ENCODE data around the gene KCNMA1. TPM values are rescaled to one million over a fixed set of nuclear protein-coding genes. Genes with fewer than 3 reads are reported as not detected.

The KCNMA1 gene
- total RNA-seq, 1 experiment from 2014 or later = 143 TPM

- Histone ChIP-seq H3K4me2 (ENCODE audit: low read length) (peak overlapping the region; percentile 28), H3F3A (ENCODE audit: low read length, unreplicated experiment) (no peaks in the 10 kb centered on the region), H3K4me1 (ENCODE audit: insufficient read depth, low read length) (peaks cover 46% of the 10 kb centered on the region), H3K27ac (ENCODE audit: low read length) (peak overlapping the region; percentile 73), H3K9me3 (ENCODE audit: low read length) (no peaks in the 10 kb centered on the region), H3K9me2 (replicated peaks; ENCODE audit: low read length) (no peaks in the 10 kb centered on the region), H3K9ac (ENCODE audit: low read length) (peak overlapping the region; percentile 22), H3K4me3 (ENCODE audit: low read length) (no peak overlapping the region), H3K36me3 (ENCODE audit: low read depth, low read length) (0 out of 2 replicates have a peak, but pooled peaks cover 4% of the 10 kb centered on the region), H3K79me2 (ENCODE audit: low read length) (no peaks in the 10 kb centered on the region), H4K20me1 (ENCODE audit: low read length) (no peaks in the 10 kb centered on the region), H3K27me3 (ENCODE audit: low read length) (no peaks in the 10 kb centered on the region), H2AFZ (ENCODE audit: low read length) (0 out of 2 replicates have a peak overlapping the region, but pooled peaks have one; percentile 0)
- ChIA-PET POLR2A (ENCODE audit: unreplicated experiment) (no interaction called here), CTCF (interaction anchor here (0.6 to 1.6 kb wide), 3 partner anchors 62 to 156 kb away, joined by 3 to 9 read pairs (median 4); no protein-coding TSS in a partner anchor)
- DNase-seq = peak; percentile 99
- no TSS peak for BruUV-seq (replicated peaks)
- intact Hi-C loops (cut with micrococcal nuclease) = no loop called here
- ATAC-seq = peak; percentile 64
- TF ChIP-seq CTCF (conservative IDR thresholded peaks at IDR 0.05; ENCODE audit: low read depth, low read length) (no peak), EZH2 (IDR thresholded peaks at IDR 0.05; ENCODE audit: low read length, unreplicated experiment) (no peak), EZH2phosphoT487 (IDR thresholded peaks at IDR 0.05; ENCODE audit: borderline replicate concordance, low read length) (no peak)
These were observed 400.9 kb downstream of the KCNMA1 start for GRCh38 chr10:77236700-77237099.

GRCh38 chr10:77236029-77236428 lies 401.6 kb downstream of the KCNMA1 start:
- peaks cover 47% of the 10 kb centered on the region for H3K4me1 ChIP-seq (ENCODE audit: insufficient read depth, low read length)
- H2AFZ ChIP-seq (ENCODE audit: low read length) = no peak overlapping the region
- H3K4me3 ChIP-seq (ENCODE audit: low read length) = no peak overlapping the region
- no peaks in the 10 kb centered on the region for H3K9me2 ChIP-seq (replicated peaks; ENCODE audit: low read length)
- no peaks in the 10 kb centered on the region for H3K9me3 ChIP-seq (ENCODE audit: low read length)
- ATAC-seq (no peak), DNase-seq (no peak)
- H3K27ac ChIP-seq (ENCODE audit: low read length) = peak overlapping the region; percentile 28
- no peak overlapping the region for H3K4me2 ChIP-seq (ENCODE audit: low read length)
- intact Hi-C loops (cut with micrococcal nuclease) = no loop called here
- H3K36me3 ChIP-seq (ENCODE audit: low read depth, low read length) = 0 out of 2 replicates have a peak, but pooled peaks cover 4% of the 10 kb centered on the region
- no peaks in the 10 kb centered on the region for H3K79me2 ChIP-seq (ENCODE audit: low read length)
- H3F3A ChIP-seq (ENCODE audit: low read length, unreplicated experiment) = no peaks in the 10 kb centered on the region
- TF ChIP-seq EZH2 (IDR thresholded peaks at IDR 0.05; ENCODE audit: low read length, unreplicated experiment) (no peak), CTCF (conservative IDR thresholded peaks at IDR 0.05; ENCODE audit: low read depth, low read length) (no peak), EZH2phosphoT487 (IDR thresholded peaks at IDR 0.05; ENCODE audit: borderline replicate concordance, low read length) (no peak)
- ChIA-PET CTCF (interaction anchor here (0.6 to 1.6 kb wide), 2 partner anchors 62 to 156 kb away, joined by 3 to 9 read pairs; no protein-coding TSS in a partner anchor), POLR2A (ENCODE audit: unreplicated experiment) (interaction anchor here (0.7 kb wide), 1 partner anchor 41 kb away, joined by 5 read pairs; no protein-coding TSS in a partner anchor)
- no peaks in the 10 kb centered on the region for H4K20me1 ChIP-seq (ENCODE audit: low read length)
- no TSS peak for BruUV-seq (replicated peaks)
- H3K9ac ChIP-seq (ENCODE audit: low read length) = 0 out of 2 replicates have a peak overlapping the region, but pooled peaks have one; percentile 1
- no peaks in the 10 kb centered on the region for H3K27me3 ChIP-seq (ENCODE audit: low read length)

- Histone ChIP-seq H3K9ac (ENCODE audit: low read length) (no peak overlapping the region), H3K9me2 (replicated peaks; ENCODE audit: low read length) (no peaks in the 10 kb centered on the region), H4K20me1 (ENCODE audit: low read length) (no peaks in the 10 kb centered on the region), H3K9me3 (ENCODE audit: low read length) (no peaks in the 10 kb centered on the region), H3K27ac (ENCODE audit: low read length) (no peak overlapping the region), H3K4me2 (ENCODE audit: low read length) (no peak overlapping the region), H2AFZ (ENCODE audit: low read length) (no peak overlapping the region), H3K36me3 (ENCODE audit: low read depth, low read length) (0 out of 2 replicates have a peak, but pooled peaks cover 4% of the 10 kb centered on the region), H3K79me2 (ENCODE audit: low read length) (no peaks in the 10 kb centered on the region), H3K4me3 (ENCODE audit: low read length) (no peak overlapping the region), H3F3A (ENCODE audit: low read length, unreplicated experiment) (no peaks in the 10 kb centered on the region), H3K27me3 (ENCODE audit: low read length) (no peaks in the 10 kb centered on the region), H3K4me1 (ENCODE audit: insufficient read depth, low read length) (peaks cover 45% of the 10 kb centered on the region)
- intact Hi-C loops (cut with micrococcal nuclease) = no loop called here
- no TSS peak for BruUV-seq (replicated peaks)
- DNase-seq = no peak
- ChIA-PET CTCF (no interaction called here), POLR2A (ENCODE audit: unreplicated experiment) (interaction anchor here (0.6 kb wide), 1 partner anchor 36 kb away, joined by 3 read pairs; no protein-coding TSS in a partner anchor)
- ATAC-seq = no peak
- TF ChIP-seq CTCF (conservative IDR thresholded peaks at IDR 0.05; ENCODE audit: low read depth, low read length) = no peak
- no peak for TF ChIP-seq EZH2phosphoT487 (IDR thresholded peaks at IDR 0.05; ENCODE audit: borderline replicate concordance, low read length)
- TF ChIP-seq EZH2 (IDR thresholded peaks at IDR 0.05; ENCODE audit: low read length, unreplicated experiment) = no peak
These were observed 403.0 kb downstream of the KCNMA1 start for GRCh38 chr10:77234599-77234998.

Data from PC-3 (cell line).